ENCODE measurements around the gene OSTF1. TPM values are rescaled to one million over a fixed set of nuclear protein-coding genes. Genes with fewer than 3 reads are reported as not detected.
A peak's percentile ranks its signal among the peaks of the same experiment; 100 is the strongest.

Gene OSTF1
- 105 and 122 TPM in 2 replicates for total RNA-seq

GRCh38 chr9:75087824-75088645 lies at the start of gene OSTF1, which contains the start of gene NMRK1:
OSTF1 (plus strand) TSS chr9:75088514; CDS start chr9:75088693, 179 bp downstream.
NMRK1 (minus strand) TSS chr9:75088155; CDS start chr9:75083115, 5,040 bp downstream.
- DNase-seq (ENCODE audit: low read depth, low spot score) = peak; percentile 90

- DNase-seq (ENCODE audit: low read depth, low spot score) = no peak
These were observed 49.3 kb upstream of the OSTF1 start for GRCh38 chr9:75039009-75039408.

- DNase-seq (ENCODE audit: low read depth, low spot score) = no peak
These were observed 48.5 kb upstream of the OSTF1 start for GRCh38 chr9:75039801-75040200.

GRCh38 chr9:75041041-75041440 lies 47.3 kb upstream of the OSTF1 start:
- no peak for DNase-seq (ENCODE audit: low read depth, low spot score)

GRCh38 chr9:75046725-75047345 lies 41.5 kb upstream of the OSTF1 start:
- no peak for DNase-seq (ENCODE audit: low read depth, low spot score)

- DNase-seq (ENCODE audit: low read depth, low spot score) = no peak
These were observed 40.8 kb upstream of the OSTF1 start for GRCh38 chr9:75047506-75047905.

- no peak for DNase-seq (ENCODE audit: low read depth, low spot score)
These were observed 37.0 kb upstream of the OSTF1 start for GRCh38 chr9:75051285-75051684.

- no peak for DNase-seq (ENCODE audit: low read depth, low spot score)
These were observed 34.4 kb upstream of the OSTF1 start for GRCh38 chr9:75053869-75054268.

GRCh38 chr9:75054368-75055001 lies 33.8 kb upstream of the OSTF1 start:
- no peak for DNase-seq (ENCODE audit: low read depth, low spot score)

GRCh38 chr9:75061169-75061568 lies 27.1 kb upstream of the OSTF1 start:
- DNase-seq (ENCODE audit: low read depth, low spot score) = no peak

GRCh38 chr9:75063556-75064305 lies 24.6 kb upstream of the OSTF1 start:
- no peak for DNase-seq (ENCODE audit: low read depth, low spot score)

- DNase-seq (ENCODE audit: low read depth, low spot score) = no peak
These were observed 23.8 kb upstream of the OSTF1 start for GRCh38 chr9:75064307-75065025.

- DNase-seq (ENCODE audit: low read depth, low spot score) = no peak
These were observed 22.8 kb upstream of the OSTF1 start for GRCh38 chr9:75065510-75065909.

GRCh38 chr9:75067894-75068293 lies 20.4 kb upstream of the OSTF1 start:
- no peak for DNase-seq (ENCODE audit: low read depth, low spot score)

GRCh38 chr9:75069171-75069570 lies 19.1 kb upstream of the OSTF1 start:
- no peak for DNase-seq (ENCODE audit: low read depth, low spot score)

GRCh38 chr9:75071530-75072122 lies 16.7 kb upstream of the OSTF1 start:
- no peak for DNase-seq (ENCODE audit: low read depth, low spot score)

- DNase-seq (ENCODE audit: low read depth, low spot score) = no peak
These were observed 15.4 kb upstream of the OSTF1 start for GRCh38 chr9:75072895-75073294.

GRCh38 chr9:75081632-75082031 lies 6.7 kb upstream of the OSTF1 start:
- no peak for DNase-seq (ENCODE audit: low read depth, low spot score)

- no peak for DNase-seq (ENCODE audit: low read depth, low spot score)
These were observed 4.9 kb upstream of the OSTF1 start for GRCh38 chr9:75083188-75083970.
